Skeletal muscle satellite cell (primary cell): ENCODE results near the gene TIGIT. TPM values are rescaled to one million over a fixed set of nuclear protein-coding genes. Genes with fewer than 3 reads are reported as not detected.
"Not testable (repeated sequence)": the region's sequence is repeated elsewhere in the genome, so short reads cannot be mapped to it uniquely, and the experiment has no call there.

ENCODE experiments used
- H3K27me3 ChIP-seq: 2 replicates; pipeline ENCODE4 v1.7.0; 2013; ENCODE audit warnings: low read length; ENCODE audit not compliant: control insufficient read depth, insufficient read depth
- H3K36me3 ChIP-seq: 2 replicates; pipeline ENCODE4 v1.7.0; 2013; ENCODE audit warnings: mild to moderate bottlenecking, control low read depth, low read length; ENCODE audit not compliant: insufficient read depth
- H3K4me1 ChIP-seq: 2 replicates; pipeline ENCODE4 v1.7.0; 2013; ENCODE audit warnings: low read length; ENCODE audit not compliant: control insufficient read depth, insufficient read depth
- H3K4me2 ChIP-seq: 2 replicates; pipeline ENCODE4 v1.7.0; 2013; ENCODE audit warnings: mild to moderate bottlenecking, low read length
- H3K4me3 ChIP-seq: 2 replicates; pipeline ENCODE4 v1.7.0; 2013; ENCODE audit warnings: low read length
- H3K9ac ChIP-seq: 2 replicates; pipeline ENCODE4 v1.7.0; 2013; ENCODE audit warnings: mild to moderate bottlenecking, low read depth, low read length, moderate library complexity
- H3K9me3 ChIP-seq: replicated peaks from 2 replicates; pipeline ENCODE4 v1.7.0; 2013; ENCODE audit warnings: mild to moderate bottlenecking, control low read depth, low read length
- total RNA-seq: library from RNA; depleted of rRNA; stranded (reverse); fragments of >200 nt; gene quantifications from 2 replicates; pipeline ENCODE4 v1.2.3, GENCODE V29; 2012; rRNA removed

TIGIT gene
- total RNA-seq, result not detected in 2 replicates

- Histone ChIP-seq H3K4me2 (no peak within 1 kb of the TSS), H3K9ac (no peak within 1 kb of the TSS), H3K4me1 (no peaks in the 10 kb centered on the region), H3K27me3 (peaks cover 5% of the 10 kb centered on the region), H3K36me3 (no peaks in the 10 kb centered on the region), H3K4me3 (no peak within 1 kb of the TSS), H3K9me3 (no peaks in the 10 kb centered on the region)
These were observed at the start of gene TIGIT for GRCh38 chr3:114293838-114294535. Gene TIGIT, plus strand, starts transcription at chr3:114294028. Its CDS starts 34 bp downstream, at chr3:114294062.

DNA sequence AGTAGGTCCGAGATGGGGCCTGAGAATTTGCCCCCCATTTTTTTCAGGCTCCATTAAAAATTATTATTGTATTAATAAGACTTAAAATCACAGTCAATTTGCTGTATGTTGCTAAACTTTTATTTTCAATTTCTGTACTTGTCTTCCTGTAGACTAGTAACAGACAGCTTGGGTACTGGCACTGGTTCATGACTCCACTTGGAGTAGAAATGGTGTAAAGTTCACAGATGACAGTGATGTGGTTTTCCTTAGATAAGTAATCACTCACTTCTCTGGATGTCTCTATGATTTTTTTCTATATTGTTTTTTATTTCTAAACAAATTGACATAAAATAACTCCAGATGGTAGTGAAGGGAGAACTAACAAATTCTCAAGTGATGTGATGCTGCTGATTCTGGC, 40.9 kb upstream of the TIGIT start:
- Histone ChIP-seq H3K4me1 (no peaks in the 10 kb centered on the region), H3K4me3 (no peak overlapping the region), H3K9me3 (no peaks in the 10 kb centered on the region), H3K4me2 (no peak overlapping the region), H3K27me3 (no peaks in the 10 kb centered on the region), H3K9ac (no peak overlapping the region), H3K36me3 (no peaks in the 10 kb centered on the region)

DNA sequence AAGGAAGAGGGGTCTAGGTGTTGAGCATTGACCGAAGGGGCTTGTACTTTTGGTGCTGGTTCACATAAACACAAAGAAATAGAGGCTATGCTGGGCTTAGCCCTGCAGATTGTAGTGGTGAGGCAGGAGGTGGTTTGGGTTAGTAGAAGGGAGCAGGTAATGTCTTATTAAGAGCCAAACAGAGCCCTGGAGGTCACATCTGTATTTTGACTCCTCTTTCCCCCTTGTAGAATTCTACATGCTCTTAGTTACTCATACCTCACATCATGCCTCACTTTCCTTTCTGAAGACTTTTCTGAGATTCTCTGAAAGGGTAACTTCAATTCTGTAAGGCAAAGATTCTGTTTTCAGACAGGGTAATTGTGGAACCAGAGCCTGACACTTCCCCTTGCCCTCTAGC, 40.3 kb upstream of the TIGIT start:
- Histone ChIP-seq H3K9me3 (no peaks in the 10 kb centered on the region), H3K9ac (no peak overlapping the region), H3K36me3 (no peaks in the 10 kb centered on the region), H3K4me3 (no peak overlapping the region), H3K4me1 (no peaks in the 10 kb centered on the region), H3K4me2 (no peak overlapping the region), H3K27me3 (no peaks in the 10 kb centered on the region)

DNA sequence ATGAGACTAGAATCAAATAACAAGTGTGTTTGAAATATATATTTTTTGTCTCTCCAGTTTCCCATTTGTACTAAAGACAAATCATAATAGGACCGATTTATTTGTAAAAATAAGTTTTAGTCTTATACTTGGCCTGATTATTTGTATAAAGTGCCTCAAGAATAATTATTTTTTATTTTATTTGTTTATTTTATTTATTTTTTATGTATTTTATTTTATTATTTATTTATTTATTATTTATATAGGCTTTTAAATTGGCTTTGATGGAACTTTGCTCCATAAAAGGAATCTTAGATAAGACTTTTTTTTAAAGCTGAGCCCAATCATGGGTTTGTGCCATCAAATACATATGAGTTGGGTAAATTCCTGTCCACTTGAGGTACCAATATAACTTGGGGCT, 34.3 kb upstream of the TIGIT start:
- no peak overlapping the region for H3K9ac ChIP-seq
- H3K36me3 ChIP-seq, result no peaks in the 10 kb centered on the region
- H3K4me2 ChIP-seq, result no peak overlapping the region
- H3K4me1 ChIP-seq, result no peaks in the 10 kb centered on the region
- H3K9me3 ChIP-seq, result no peaks in the 10 kb centered on the region
- peaks cover 3% of the 10 kb centered on the region for H3K27me3 ChIP-seq
- no peak overlapping the region for H3K4me3 ChIP-seq

- Histone ChIP-seq H3K36me3 (no peaks in the 10 kb centered on the region), H3K4me1 (no peaks in the 10 kb centered on the region), H3K4me2 (no peak overlapping the region), H3K9ac (no peak overlapping the region), H3K27me3 (peaks cover 3% of the 10 kb centered on the region), H3K4me3 (no peak overlapping the region), H3K9me3 (no peaks in the 10 kb centered on the region)
These were observed 33.7 kb upstream of the TIGIT start for GRCh38 chr3:114260152-114260551.

DNA sequence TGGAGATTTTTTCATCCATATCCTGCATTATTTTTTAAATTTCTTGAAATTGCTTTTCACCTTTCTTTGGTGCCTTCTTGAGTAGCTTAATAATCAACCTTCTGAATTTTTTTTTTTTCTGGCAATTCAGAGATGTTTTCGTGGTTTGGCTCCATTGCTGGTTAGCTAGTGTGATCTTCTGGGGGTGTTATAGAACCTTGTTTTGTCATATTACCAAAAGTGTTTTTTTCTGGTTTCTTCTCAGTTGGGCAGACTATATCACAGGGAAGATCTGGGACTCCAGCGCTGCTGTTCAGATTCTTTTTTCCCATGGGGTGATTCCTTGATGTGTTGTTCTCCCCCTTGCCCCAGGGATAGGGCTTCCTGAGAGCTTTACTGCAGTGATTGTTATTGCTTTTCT, 23.8 kb upstream of the TIGIT start:
- H3K4me1 ChIP-seq, result no peaks in the 10 kb centered on the region
- H3K9me3 ChIP-seq, result no peaks in the 10 kb centered on the region
- H3K4me2 ChIP-seq, result no peak overlapping the region
- no peaks in the 10 kb centered on the region for H3K36me3 ChIP-seq
- H3K27me3 ChIP-seq, result no peaks in the 10 kb centered on the region
- H3K9ac ChIP-seq, result no peak overlapping the region
- no peak overlapping the region for H3K4me3 ChIP-seq

- H3K36me3 ChIP-seq, result no peaks in the 10 kb centered on the region
- no peak overlapping the region for H3K4me2 ChIP-seq
- H3K27me3 ChIP-seq, result no peaks in the 10 kb centered on the region
- no peaks in the 10 kb centered on the region for H3K4me1 ChIP-seq
- no peak overlapping the region for H3K9ac ChIP-seq
- H3K9me3 ChIP-seq, result no peaks in the 10 kb centered on the region
- no peak overlapping the region for H3K4me3 ChIP-seq
These were observed 21.6 kb upstream of the TIGIT start for GRCh38 chr3:114272271-114272670.

DNA sequence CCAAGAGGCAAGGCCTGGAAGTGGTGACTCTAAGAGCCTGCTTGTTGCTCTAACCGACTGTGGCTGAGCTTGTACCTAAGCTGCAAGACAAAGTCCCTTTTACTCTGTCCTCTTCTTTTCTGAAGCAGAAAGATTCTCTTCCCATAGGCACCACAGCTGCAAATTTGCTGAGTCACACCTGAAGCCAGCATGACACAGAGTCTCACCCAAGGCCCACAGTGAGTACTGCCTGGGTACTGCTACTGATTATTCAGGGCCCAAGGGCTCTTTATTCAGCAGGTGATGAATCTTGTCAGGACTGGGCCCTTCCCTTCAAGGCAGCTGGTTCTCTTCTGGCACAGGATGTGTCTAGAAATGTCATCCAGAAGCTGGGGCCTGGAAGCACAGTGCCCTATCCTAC, 18.9 kb upstream of the TIGIT start:
- no peak overlapping the region for H3K4me3 ChIP-seq
- H3K27me3 ChIP-seq, result no peaks in the 10 kb centered on the region
- H3K9me3 ChIP-seq, result no peaks in the 10 kb centered on the region
- no peak overlapping the region for H3K9ac ChIP-seq
- no peak overlapping the region for H3K4me2 ChIP-seq
- H3K36me3 ChIP-seq, result no peaks in the 10 kb centered on the region
- H3K4me1 ChIP-seq, result no peaks in the 10 kb centered on the region

GRCh38 chr3:114276856-114277255, 17.0 kb upstream of the TIGIT start:
- H3K4me2 ChIP-seq, H3K4me1 ChIP-seq, H3K27me3 ChIP-seq, H3K9ac ChIP-seq, H3K36me3 ChIP-seq, H3K4me3 ChIP-seq, H3K9me3 ChIP-seq: not testable (repeated sequence)

DNA sequence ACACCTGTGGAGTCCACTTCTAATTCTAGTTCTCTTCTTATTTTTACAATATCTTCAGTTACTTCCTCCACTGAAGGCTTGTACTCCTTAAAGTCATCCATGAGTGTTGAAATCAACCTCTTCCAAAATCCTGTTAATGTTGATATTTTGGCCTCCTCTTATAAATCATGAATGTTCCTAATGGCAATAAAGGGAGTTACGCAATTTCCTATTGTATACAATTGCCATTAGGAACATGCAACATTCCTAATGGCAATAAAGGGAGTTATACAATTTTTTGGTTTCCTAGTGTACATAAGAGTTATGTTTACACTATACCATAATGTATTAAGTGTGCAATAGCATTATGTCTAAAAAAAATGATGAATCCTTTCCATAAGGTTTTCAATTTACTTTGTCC, 9.2 kb upstream of the TIGIT start:
- Histone ChIP-seq H3K9ac (no peak overlapping the region), H3K36me3 (no peaks in the 10 kb centered on the region), H3K4me2 (no peak overlapping the region), H3K4me3 (no peak overlapping the region), H3K4me1 (no peaks in the 10 kb centered on the region), H3K27me3 (no peaks in the 10 kb centered on the region), H3K9me3 (no peaks in the 10 kb centered on the region)

DNA sequence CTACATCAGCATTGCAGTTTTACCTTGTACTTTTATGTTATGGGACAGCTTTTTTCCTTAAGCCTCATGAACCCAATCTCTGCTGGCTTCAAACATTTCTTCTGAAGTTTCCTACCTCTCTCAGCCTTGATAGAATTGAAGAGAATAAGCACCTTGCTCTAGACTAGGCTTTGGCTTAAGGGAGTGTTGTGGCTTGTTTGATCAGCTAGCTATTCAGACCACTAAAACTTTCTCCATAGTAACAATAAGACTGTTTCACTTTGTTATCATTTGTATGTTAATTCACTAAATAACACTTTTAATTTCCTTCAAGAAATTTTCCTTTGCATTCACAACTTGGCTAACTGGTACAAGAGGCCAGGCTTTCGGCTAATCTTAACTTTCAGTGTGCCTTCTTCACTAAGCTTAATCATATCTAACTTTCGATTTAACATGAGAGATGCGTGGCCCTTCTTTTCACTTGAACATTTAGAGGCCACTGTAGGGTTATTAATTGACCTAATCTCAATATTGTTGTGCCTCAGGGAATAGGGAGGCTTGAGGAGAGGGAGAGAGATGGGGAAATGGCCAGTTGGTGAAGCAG, 8.1 kb upstream of the TIGIT start:
- H3K27me3 ChIP-seq, result no peaks in the 10 kb centered on the region
- no peaks in the 10 kb centered on the region for H3K36me3 ChIP-seq
- H3K9ac ChIP-seq, result no peak overlapping the region
- H3K9me3 ChIP-seq, result no peaks in the 10 kb centered on the region
- no peak overlapping the region for H3K4me3 ChIP-seq
- no peaks in the 10 kb centered on the region for H3K4me1 ChIP-seq
- H3K4me2 ChIP-seq, result no peak overlapping the region

- no peaks in the 10 kb centered on the region for H3K36me3 ChIP-seq
- H3K4me3 ChIP-seq, result no peak overlapping the region
- no peak overlapping the region for H3K4me2 ChIP-seq
- H3K4me1 ChIP-seq, result no peaks in the 10 kb centered on the region
- H3K27me3 ChIP-seq, result no peaks in the 10 kb centered on the region
- no peaks in the 10 kb centered on the region for H3K9me3 ChIP-seq
- no peak overlapping the region for H3K9ac ChIP-seq
These were observed 7.6 kb upstream of the TIGIT start for GRCh38 chr3:114286266-114286665.
